ENCODE results near the gene MMP13. TPM values are rescaled to one million over a fixed set of nuclear protein-coding genes. Genes with fewer than 3 reads are reported as not detected.

MMP13 gene
- total RNA-seq, 3 donors from 2014 or later (not counting 1 experiment from before 2014, with no cell fraction given): not detected

GRCh38 chr11:102934735-102935134, 20.8 kb downstream of the MMP13 start:
- WGBS (ENCODE audit: insufficient coverage): 98% methylated on average over 3 of the region's 4 CpGs
- Histone ChIP-seq H3K4me3 (ENCODE audit: low read length) (no peak overlapping the region), H3K27me3 (ENCODE audit: control insufficient read depth, insufficient read depth, low read length) (no peaks in the 10 kb centered on the region), H3K36me3 (ENCODE audit: control insufficient read depth, insufficient read depth, low read length) (no peaks in the 10 kb centered on the region), H3K27ac (ENCODE audit: low read length) (no peak overlapping the region), H3K4me1 (ENCODE audit: control insufficient read depth, insufficient read depth, low read length) (no peaks in the 10 kb centered on the region), H3K9me3 (ENCODE audit: control insufficient read depth, insufficient read depth, low read length) (no peaks in the 10 kb centered on the region)
- intact Hi-C loops (cut with micrococcal nuclease): no loop called here
- H3K4me3 Mint-ChIP-seq: no peak overlapping the region
- H3K27ac Mint-ChIP-seq: no peak overlapping the region
- DNase-seq (no peak), ATAC-seq (no peak)
- H3K27me3 Mint-ChIP-seq (ENCODE audit: low read depth in 2 of 2): peaks cover 0 to 6% of the 10 kb centered on the region in 2 donors
- no peaks in the 10 kb centered on the region for H3K9me3 Mint-ChIP-seq
- no peaks in the 10 kb centered on the region for H3K36me3 Mint-ChIP-seq
- no peaks in the 10 kb centered on the region for H3K4me1 Mint-ChIP-seq
- TF ChIP-seq CTCF (IDR thresholded peaks at IDR 0.05): no peak

DNA sequence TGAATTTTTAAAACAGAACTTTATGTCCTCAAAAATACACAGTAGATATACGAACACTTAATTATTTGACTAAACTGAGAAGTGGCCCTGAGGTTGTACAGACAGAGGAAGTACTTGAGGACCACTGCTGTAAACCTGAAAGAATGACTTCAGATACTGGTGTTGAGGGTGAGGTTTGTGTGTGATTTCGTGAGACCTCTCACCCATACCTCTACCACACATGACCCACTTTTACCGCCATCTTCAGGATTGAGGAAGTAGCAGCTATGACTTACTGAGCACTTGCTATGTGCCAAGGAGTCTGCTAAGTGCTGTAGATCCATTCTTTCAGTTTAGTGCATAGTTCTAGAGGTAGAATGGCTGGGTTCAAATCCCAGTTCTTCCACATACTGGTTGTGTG, 21.9 kb downstream of the MMP13 start:
- no peaks in the 10 kb centered on the region for H3K27me3 ChIP-seq (ENCODE audit: control insufficient read depth, insufficient read depth, low read length)
- H3K36me3 ChIP-seq (ENCODE audit: control insufficient read depth, insufficient read depth, low read length): no peaks in the 10 kb centered on the region
- Mint-ChIP-seq H3K4me3 (no peak overlapping the region), H3K4me1 (no peaks in the 10 kb centered on the region), H3K27ac (no peak overlapping the region), H3K36me3 (no peaks in the 10 kb centered on the region), H3K27me3 (ENCODE audit: low read depth in 2 of 2) (peaks cover 0 to 6% of the 10 kb centered on the region in 2 donors), H3K9me3 (no peaks in the 10 kb centered on the region)
- H3K27ac ChIP-seq (ENCODE audit: low read length): no peak overlapping the region
- no peak for DNase-seq
- no peaks in the 10 kb centered on the region for H3K4me1 ChIP-seq (ENCODE audit: control insufficient read depth, insufficient read depth, low read length)
- WGBS (ENCODE audit: insufficient coverage): no CpG with 5 or more reads among the region's 3 CpGs
- no peak for TF ChIP-seq CTCF (IDR thresholded peaks at IDR 0.05)
- H3K4me3 ChIP-seq (ENCODE audit: low read length): no peak overlapping the region
- ATAC-seq: no peak
- intact Hi-C loops (cut with micrococcal nuclease): no loop called here
- H3K9me3 ChIP-seq (ENCODE audit: control insufficient read depth, insufficient read depth, low read length): no peaks in the 10 kb centered on the region

- no peaks in the 10 kb centered on the region for H3K27me3 ChIP-seq (ENCODE audit: control insufficient read depth, insufficient read depth, low read length)
- Mint-ChIP-seq H3K4me1 (no peaks in the 10 kb centered on the region), H3K27ac (no peak overlapping the region), H3K27me3 (ENCODE audit: low read depth in 2 of 2) (peaks cover 0 to 6% of the 10 kb centered on the region in 2 donors), H3K9me3 (no peaks in the 10 kb centered on the region), H3K36me3 (no peaks in the 10 kb centered on the region), H3K4me3 (no peak overlapping the region)
- no peaks in the 10 kb centered on the region for H3K4me1 ChIP-seq (ENCODE audit: control insufficient read depth, insufficient read depth, low read length)
- intact Hi-C loops (cut with micrococcal nuclease): no loop called here
- ATAC-seq: no peak
- no peak for TF ChIP-seq CTCF (IDR thresholded peaks at IDR 0.05)
- H3K27ac ChIP-seq (ENCODE audit: low read length): no peak overlapping the region
- 87% methylated on average over 7 of the region's 7 CpGs for WGBS (ENCODE audit: insufficient coverage)
- no peaks in the 10 kb centered on the region for H3K9me3 ChIP-seq (ENCODE audit: control insufficient read depth, insufficient read depth, low read length)
- DNase-seq: no peak
- no peaks in the 10 kb centered on the region for H3K36me3 ChIP-seq (ENCODE audit: control insufficient read depth, insufficient read depth, low read length)
- no peak overlapping the region for H3K4me3 ChIP-seq (ENCODE audit: low read length)
These were observed 22.9 kb downstream of the MMP13 start for GRCh38 chr11:102932678-102933077.

DNA sequence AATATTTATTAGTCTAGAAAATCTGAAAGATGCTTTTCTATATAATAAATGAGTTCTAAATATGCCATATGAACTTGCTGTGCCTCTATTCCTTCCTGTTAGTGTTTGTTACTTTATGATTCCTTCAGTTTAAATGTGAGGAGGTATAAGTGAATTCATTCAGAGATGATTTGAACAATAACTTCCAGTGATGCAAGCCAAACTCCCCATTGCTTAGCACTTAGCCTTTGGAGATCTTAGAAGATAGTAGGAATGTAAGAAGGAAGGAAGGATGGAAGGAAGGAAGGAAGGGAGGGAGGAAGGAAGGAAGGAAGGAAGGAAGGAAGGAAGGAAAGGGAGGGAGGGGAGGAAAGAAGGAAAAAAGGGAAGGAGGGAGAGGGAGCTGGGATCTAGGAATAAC, 25.1 kb downstream of the MMP13 start:
- peaks cover 0 to 4% of the 10 kb centered on the region in 2 donors for H3K27me3 Mint-ChIP-seq (ENCODE audit: low read depth in 2 of 2)
- no peak overlapping the region for H3K4me3 Mint-ChIP-seq
- Histone ChIP-seq H3K9me3 (ENCODE audit: control insufficient read depth, insufficient read depth, low read length) (no peaks in the 10 kb centered on the region), H3K36me3 (ENCODE audit: control insufficient read depth, insufficient read depth, low read length) (no peaks in the 10 kb centered on the region), H3K4me3 (ENCODE audit: low read length) (no peak overlapping the region), H3K27me3 (ENCODE audit: control insufficient read depth, insufficient read depth, low read length) (peaks cover 2% of the 10 kb centered on the region), H3K27ac (ENCODE audit: low read length) (no peak overlapping the region), H3K4me1 (ENCODE audit: control insufficient read depth, insufficient read depth, low read length) (no peaks in the 10 kb centered on the region)
- intact Hi-C loops (cut with micrococcal nuclease): no loop called here
- H3K36me3 Mint-ChIP-seq: no peaks in the 10 kb centered on the region
- H3K27ac Mint-ChIP-seq: no peak overlapping the region
- H3K9me3 Mint-ChIP-seq: no peaks in the 10 kb centered on the region
- TF ChIP-seq CTCF (IDR thresholded peaks at IDR 0.05): no peak
- ATAC-seq (no peak), DNase-seq (no peak)
- no peaks in the 10 kb centered on the region for H3K4me1 Mint-ChIP-seq

Measured in natural killer cell (primary cell).